HCT116 (cell line): ENCODE measurements around the gene RENBP. TPM values are rescaled to one million over a fixed set of nuclear protein-coding genes. Genes with fewer than 3 reads are reported as not detected.

Source experiments
- ATAC-seq: fragments of 200-7000 bp; cut with Tn5 transposase; 2 replicates; pipeline ENCODE4 v1.9.1; 2020; ENCODE audit warnings: mild to moderate bottlenecking, moderate library complexity
- BruUV-seq: library from RNA; stranded (reverse); fragments of 400-500 nt; replicated peaks from 2 replicates; lab custom pipeline; 2021; lab: Mats Ljungman, UMichigan
- CTCF ChIA-PET: fragments of 300-600 bp; sonication (Branson Sonifier 250); formaldehyde crosslinking; loops from one replicate; lab custom pipeline; 2021; ENCODE audit warnings: antibody characterized with exemption; lab: Charles Lee
- POLR2A ChIA-PET: fragments of 300-600, 350-600 bp; sonication (Branson Sonifier 250); formaldehyde crosslinking; loops from one replicate; lab custom pipeline; 2021; ENCODE audit warnings: antibody characterized with exemption; lab: Charles Lee
- RAD21 ChIA-PET, 2 experiments: fragments of 300-600 bp; sonication (Branson Sonifier 250); formaldehyde crosslinking; loops; one replicate each; lab custom pipeline; 2023; ENCODE audit warnings: low total read pairs in 2 of 2; ENCODE audit not compliant: uncharacterized antibody in 2 of 2, unreplicated experiment in 2 of 2, low non-redundant PET in 1 of 2; lab: Charles Lee
- DNase-seq: peaks from one replicate; pipeline ENCODE4 v3.0.0-alpha.2; 2010; ENCODE audit warnings: low read depth, low spot score
- H2AFZ ChIP-seq: fragments of 200-600 bp; shearing (Covaris generic), sonication (generic); 2 replicates; pipeline ENCODE4 v1.6.1; 2017; ENCODE audit warnings: low read depth, mixed run types, mixed read lengths, antibody characterized with exemption, low read length; ENCODE audit not compliant: poor library complexity, severe bottlenecking
- H3K27ac ChIP-seq: 2 replicates; pipeline ENCODE4 v1.5.1; 2012; ENCODE audit warnings: low read depth, low read length
- H3K27me3 ChIP-seq: fragments of 200-600 bp; sonication (generic); 2 replicates; pipeline ENCODE4 v1.6.1; 2016; ENCODE audit warnings: mixed run types, low read length, mixed read lengths; ENCODE audit not compliant: insufficient read depth
- H3K36me3 ChIP-seq, 2 experiments: fragments of 200-500 bp in 1 of 2; fragments of 200-600 bp in 1 of 2; sonication (Bioruptor generic) in 1 of 2; sonication (generic) in 1 of 2; 2 replicates each; pipeline versions ENCODE4 v1.5.1 to v1.6.1; 2014 to 2016; ENCODE audit warnings: low read length in 2 of 2, inconsistent platforms in 1 of 2, mixed read lengths in 1 of 2, mixed run types in 1 of 2; ENCODE audit not compliant: insufficient read depth in 2 of 2, control insufficient read depth in 1 of 2
- H3K4me1 ChIP-seq, 2 experiments: fragments of 200-600 bp in 1 of 2; sonication (generic) in 1 of 2; 2 replicates each; pipeline versions ENCODE4 v1.5.1 to v1.6.1; 2012 to 2017; ENCODE audit warnings: low read length in 2 of 2, inconsistent platforms in 1 of 2, mild to moderate bottlenecking in 1 of 2, mixed read lengths in 1 of 2, mixed run types in 1 of 2, moderate library complexity in 1 of 2; ENCODE audit not compliant: insufficient read depth in 2 of 2, control insufficient read depth in 1 of 2
- H3K4me2 ChIP-seq: fragments of 200-600 bp; sonication (generic); 2 replicates; pipeline ENCODE4 v1.6.1; 2017; ENCODE audit warnings: mixed run types, low read length, mixed read lengths
- H3K4me3 ChIP-seq, 2 experiments: fragments of 200-600 bp in 1 of 2; sonication (generic) in 1 of 2; replicated peaks in 1 of 2; 2 replicates each; pipeline ENCODE4 v1.5.1; 2011 to 2016; ENCODE audit warnings: low read length in 2 of 2, control low read depth in 1 of 2, low read depth in 1 of 2, mild to moderate bottlenecking in 1 of 2, mixed read lengths in 1 of 2, mixed run types in 1 of 2
- H3K79me2 ChIP-seq: fragments of 200-600 bp; sonication (generic); 2 replicates; pipeline ENCODE4 v1.6.1; 2017; ENCODE audit warnings: mild to moderate bottlenecking, mixed run types, low read length, moderate library complexity, mixed read lengths; ENCODE audit not compliant: insufficient read depth
- H3K9ac ChIP-seq: fragments of 200-600 bp; sonication (generic); 2 replicates; pipeline ENCODE4 v1.6.1; 2016; ENCODE audit warnings: low read length, mixed read lengths
- H3K9me2 ChIP-seq: fragments of 200-600 bp; sonication (generic), shearing (Covaris generic); 2 replicates; pipeline ENCODE4 v1.6.1; 2017; ENCODE audit warnings: mixed run types, mild to moderate bottlenecking, moderate library complexity; ENCODE audit not compliant: insufficient read depth
- H3K9me3 ChIP-seq, 2 experiments: fragments of 200-500 bp in 1 of 2; fragments of 200-600 bp in 1 of 2; sonication (Bioruptor generic) in 1 of 2; sonication (generic) in 1 of 2; 2 replicates each; pipeline ENCODE4 v1.6.1; 2014 to 2017; ENCODE audit warnings: low read length in 2 of 2, mixed read lengths in 2 of 2, inconsistent platforms in 1 of 2, low read depth in 1 of 2, mild to moderate bottlenecking in 1 of 2, mixed run types in 1 of 2, moderate library complexity in 1 of 2; ENCODE audit not compliant: control insufficient read depth in 1 of 2, insufficient read depth in 1 of 2
- H4K20me1 ChIP-seq: fragments of 200-600 bp; sonication (generic), shearing (Covaris generic); 2 replicates; pipeline ENCODE4 v1.6.1; 2017; ENCODE audit warnings: mixed run types, mild to moderate bottlenecking, moderate library complexity; ENCODE audit not compliant: insufficient read depth
- EGR1 ChIP-seq: IDR thresholded peaks from 2 replicates; pipeline ENCODE4 v1.6.1; 2012; ENCODE audit warnings: low read depth
- ELF1 ChIP-seq: IDR thresholded peaks from 2 replicates; pipeline ENCODE4 v1.6.1; 2012; ENCODE audit warnings: low read depth, borderline replicate concordance
- EZH2phosphoT487 ChIP-seq: fragments of 200-600 bp; IDR thresholded peaks from 2 replicates; pipeline ENCODE4 v1.6.1; 2018; ENCODE audit warnings: antibody characterized with exemption, borderline replicate concordance
- FOSL1 ChIP-seq: IDR thresholded peaks from 2 replicates; pipeline ENCODE4 v1.6.1; 2012; ENCODE audit warnings: low read depth
- JUND ChIP-seq: IDR thresholded peaks from 2 replicates; pipeline ENCODE4 v1.6.1; 2012
- POLR2A ChIP-seq: IDR thresholded peaks from 2 replicates; pipeline ENCODE4 v1.7.0; 2011; ENCODE audit warnings: borderline replicate concordance; ENCODE audit not compliant: insufficient read depth, insufficient read length; ENCODE audit errors: extremely low read depth
- POLR2AphosphoS5 ChIP-seq: IDR thresholded peaks from 2 replicates; pipeline ENCODE4 v1.6.1; 2011; ENCODE audit warnings: mild to moderate bottlenecking, low read depth, low read length, moderate library complexity
- RAD21 ChIP-seq: IDR thresholded peaks from 2 replicates; pipeline ENCODE4 v1.6.1; 2012; ENCODE audit warnings: low read depth, mild to moderate bottlenecking
- SIN3A ChIP-seq: IDR thresholded peaks from 2 replicates; pipeline ENCODE4 v1.6.1; 2012; ENCODE audit warnings: low read depth
- SP1 ChIP-seq: IDR thresholded peaks from 2 replicates; pipeline ENCODE4 v1.6.1; 2012; ENCODE audit warnings: low read depth
- SRF ChIP-seq: IDR thresholded peaks from 2 replicates; pipeline ENCODE4 v1.6.1; 2012; ENCODE audit warnings: low read depth
- TCF7L2 ChIP-seq: IDR thresholded peaks from 2 replicates; pipeline ENCODE4 v1.7.0; 2011; ENCODE audit warnings: borderline replicate concordance, inconsistent platforms; ENCODE audit not compliant: insufficient read depth, insufficient read length; ENCODE audit errors: extremely low read depth
- YY1 ChIP-seq: IDR thresholded peaks from 2 replicates; pipeline ENCODE4 v1.6.1; 2011; ENCODE audit warnings: low read length, low read depth, moderate library complexity, mild to moderate bottlenecking; ENCODE audit not compliant: insufficient replicate concordance; ENCODE audit errors: extremely low read depth
- ZBTB33 ChIP-seq: IDR thresholded peaks from 2 replicates; pipeline ENCODE4 v1.6.1; 2011; ENCODE audit warnings: mild to moderate bottlenecking, low read length, moderate library complexity; ENCODE audit not compliant: insufficient replicate concordance; ENCODE audit errors: extremely low read depth
- ZFX ChIP-seq: fragments of 450-650 bp; IDR thresholded peaks from 2 replicates; pipeline ENCODE4 v1.6.1; 2017
- ZNF274 ChIP-seq: fragments of 200-500 bp; sonication (Bioruptor generic); IDR thresholded peaks from 2 replicates; pipeline ENCODE4 v1.6.1; 2014; ENCODE audit warnings: mild to moderate bottlenecking, low read depth, low read length, inconsistent platforms
- intact Hi-C: fragments of 100-400 bp; cut with micrococcal nuclease; formaldehyde crosslinking; loops from 2 replicates; pipeline ENCODE4 v1.10.0; 2022
- total RNA-seq: library from RNA; stranded (reverse); gene quantifications from one replicate; pipeline ENCODE4 v1.2.1, GENCODE V29; 2021; ENCODE audit not compliant: unreplicated experiment
- TF ChIP-seq, protein P1 (sequence below): IDR thresholded peaks from 2 replicates; pipeline ENCODE4 v1.6.1; 2012; ENCODE audit warnings: low read depth
- TF ChIP-seq, protein P2 (sequence below), 3 experiments: fragments of 200-600 bp in 1 of 3; sonication (generic) in 1 of 3; IDR thresholded peaks in 2 of 3; conservative IDR thresholded peaks in 1 of 3; 2 replicates each; pipeline ENCODE4 v1.5.1; 2012 to 2017; ENCODE audit warnings: low read depth in 2 of 3, low read length in 2 of 3, antibody characterized with exemption in 1 of 3, borderline replicate concordance in 1 of 3, control low read depth in 1 of 3, mild to moderate bottlenecking in 1 of 3, mixed read lengths in 1 of 3, mixed run types in 1 of 3, moderate library complexity in 1 of 3; ENCODE audit not compliant: insufficient read depth in 1 of 3
- TF ChIP-seq, protein P3 (sequence below): IDR thresholded peaks from 2 replicates; pipeline ENCODE4 v1.6.1; 2012
- TF ChIP-seq, protein P4 (sequence below): IDR thresholded peaks from 2 replicates; pipeline ENCODE4 v1.6.1; 2012

The RENBP gene
- total RNA-seq, 1 experiment from 2014 or later, result 1.3 TPM

- Histone ChIP-seq H3K4me3 (no peak overlapping the region), H3K27me3 (no peaks in the 10 kb centered on the region), H3K4me1 (no peaks in the 10 kb centered on the region), H3K9me3 (no peaks in the 10 kb centered on the region), H3K4me2 (no peak overlapping the region), H3K36me3 (no peaks in the 10 kb centered on the region), H3K9me2 (no peaks in the 10 kb centered on the region), H4K20me1 (no peaks in the 10 kb centered on the region), H2AFZ (no peak overlapping the region), H3K9ac (no peak overlapping the region), H3K27ac (no peak overlapping the region), H3K79me2 (no peaks in the 10 kb centered on the region)
- POLR2A ChIA-PET, result no interaction called here
- intact Hi-C loops, result no loop called here
- RAD21 ChIA-PET, result no interaction called here
- CTCF ChIA-PET, result no interaction called here
- ATAC-seq (no peak), DNase-seq (no peak)
- BruUV-seq, result no TSS peak
- no peak for TF ChIP-seq ZNF274
- TF ChIP-seq SIN3A, result no peak
- no peak for TF ChIP-seq POLR2AphosphoS5
- TF ChIP-seq, protein P1, sequence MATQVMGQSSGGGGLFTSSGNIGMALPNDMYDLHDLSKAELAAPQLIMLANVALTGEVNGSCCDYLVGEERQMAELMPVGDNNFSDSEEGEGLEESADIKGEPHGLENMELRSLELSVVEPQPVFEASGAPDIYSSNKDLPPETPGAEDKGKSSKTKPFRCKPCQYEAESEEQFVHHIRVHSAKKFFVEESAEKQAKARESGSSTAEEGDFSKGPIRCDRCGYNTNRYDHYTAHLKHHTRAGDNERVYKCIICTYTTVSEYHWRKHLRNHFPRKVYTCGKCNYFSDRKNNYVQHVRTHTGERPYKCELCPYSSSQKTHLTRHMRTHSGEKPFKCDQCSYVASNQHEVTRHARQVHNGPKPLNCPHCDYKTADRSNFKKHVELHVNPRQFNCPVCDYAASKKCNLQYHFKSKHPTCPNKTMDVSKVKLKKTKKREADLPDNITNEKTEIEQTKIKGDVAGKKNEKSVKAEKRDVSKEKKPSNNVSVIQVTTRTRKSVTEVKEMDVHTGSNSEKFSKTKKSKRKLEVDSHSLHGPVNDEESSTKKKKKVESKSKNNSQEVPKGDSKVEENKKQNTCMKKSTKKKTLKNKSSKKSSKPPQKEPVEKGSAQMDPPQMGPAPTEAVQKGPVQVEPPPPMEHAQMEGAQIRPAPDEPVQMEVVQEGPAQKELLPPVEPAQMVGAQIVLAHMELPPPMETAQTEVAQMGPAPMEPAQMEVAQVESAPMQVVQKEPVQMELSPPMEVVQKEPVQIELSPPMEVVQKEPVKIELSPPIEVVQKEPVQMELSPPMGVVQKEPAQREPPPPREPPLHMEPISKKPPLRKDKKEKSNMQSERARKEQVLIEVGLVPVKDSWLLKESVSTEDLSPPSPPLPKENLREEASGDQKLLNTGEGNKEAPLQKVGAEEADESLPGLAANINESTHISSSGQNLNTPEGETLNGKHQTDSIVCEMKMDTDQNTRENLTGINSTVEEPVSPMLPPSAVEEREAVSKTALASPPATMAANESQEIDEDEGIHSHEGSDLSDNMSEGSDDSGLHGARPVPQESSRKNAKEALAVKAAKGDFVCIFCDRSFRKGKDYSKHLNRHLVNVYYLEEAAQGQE, result no peak
- TF ChIP-seq, protein P2, sequence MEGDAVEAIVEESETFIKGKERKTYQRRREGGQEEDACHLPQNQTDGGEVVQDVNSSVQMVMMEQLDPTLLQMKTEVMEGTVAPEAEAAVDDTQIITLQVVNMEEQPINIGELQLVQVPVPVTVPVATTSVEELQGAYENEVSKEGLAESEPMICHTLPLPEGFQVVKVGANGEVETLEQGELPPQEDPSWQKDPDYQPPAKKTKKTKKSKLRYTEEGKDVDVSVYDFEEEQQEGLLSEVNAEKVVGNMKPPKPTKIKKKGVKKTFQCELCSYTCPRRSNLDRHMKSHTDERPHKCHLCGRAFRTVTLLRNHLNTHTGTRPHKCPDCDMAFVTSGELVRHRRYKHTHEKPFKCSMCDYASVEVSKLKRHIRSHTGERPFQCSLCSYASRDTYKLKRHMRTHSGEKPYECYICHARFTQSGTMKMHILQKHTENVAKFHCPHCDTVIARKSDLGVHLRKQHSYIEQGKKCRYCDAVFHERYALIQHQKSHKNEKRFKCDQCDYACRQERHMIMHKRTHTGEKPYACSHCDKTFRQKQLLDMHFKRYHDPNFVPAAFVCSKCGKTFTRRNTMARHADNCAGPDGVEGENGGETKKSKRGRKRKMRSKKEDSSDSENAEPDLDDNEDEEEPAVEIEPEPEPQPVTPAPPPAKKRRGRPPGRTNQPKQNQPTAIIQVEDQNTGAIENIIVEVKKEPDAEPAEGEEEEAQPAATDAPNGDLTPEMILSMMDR (IDR thresholded peaks at IDR 0.05 in 2 of 3, conservative IDR thresholded peaks at IDR 0.05 in 1 of 3; ENCODE audit: borderline replicate concordance in 1 of 3, insufficient read depth in 1 of 3, low read depth in 2 of 3, low read length in 2 of 3), result no peak
- TF ChIP-seq EZH2phosphoT487, result no peak
- TF ChIP-seq, protein P3, sequence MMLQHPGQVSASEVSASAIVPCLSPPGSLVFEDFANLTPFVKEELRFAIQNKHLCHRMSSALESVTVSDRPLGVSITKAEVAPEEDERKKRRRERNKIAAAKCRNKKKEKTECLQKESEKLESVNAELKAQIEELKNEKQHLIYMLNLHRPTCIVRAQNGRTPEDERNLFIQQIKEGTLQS, result no peak
- no peak for TF ChIP-seq ELF1
- no peak for TF ChIP-seq ZFX
- TF ChIP-seq, protein P4, sequence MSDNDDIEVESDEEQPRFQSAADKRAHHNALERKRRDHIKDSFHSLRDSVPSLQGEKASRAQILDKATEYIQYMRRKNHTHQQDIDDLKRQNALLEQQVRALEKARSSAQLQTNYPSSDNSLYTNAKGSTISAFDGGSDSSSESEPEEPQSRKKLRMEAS, result no peak
- no peak for TF ChIP-seq ZBTB33
- TF ChIP-seq TCF7L2, result no peak
- TF ChIP-seq YY1, result no peak
- no peak for TF ChIP-seq RAD21
- no peak for TF ChIP-seq POLR2A
- no peak for TF ChIP-seq SP1
- TF ChIP-seq FOSL1, result no peak
- TF ChIP-seq SRF, result no peak
- no peak for TF ChIP-seq JUND
- no peak for TF ChIP-seq EGR1
Observed at GRCh38 chrX:153981771-153982533, 37.5 kb upstream of the RENBP start.
